HG03432 (cell line): ENCODE measurements around the gene API5.
A peak's percentile ranks its signal among the peaks of the same experiment; 100 is the strongest.

Experiments
- ATAC-seq: cut with Tn5 transposase; IDR thresholded peaks from one replicate; pipeline ENCODE4 v1.9.1; 2021; ENCODE audit warnings: mild to moderate bottlenecking, moderate library complexity; ENCODE audit not compliant: unreplicated experiment

Gene API5

GRCh38 chr11:43359422-43359818 lies 47.6 kb downstream of the API5 start:
- peak; percentile 42 for ATAC-seq

- ATAC-seq: no peak
These were observed 48.7 kb downstream of the API5 start for GRCh38 chr11:43360361-43361032.

DNA sequence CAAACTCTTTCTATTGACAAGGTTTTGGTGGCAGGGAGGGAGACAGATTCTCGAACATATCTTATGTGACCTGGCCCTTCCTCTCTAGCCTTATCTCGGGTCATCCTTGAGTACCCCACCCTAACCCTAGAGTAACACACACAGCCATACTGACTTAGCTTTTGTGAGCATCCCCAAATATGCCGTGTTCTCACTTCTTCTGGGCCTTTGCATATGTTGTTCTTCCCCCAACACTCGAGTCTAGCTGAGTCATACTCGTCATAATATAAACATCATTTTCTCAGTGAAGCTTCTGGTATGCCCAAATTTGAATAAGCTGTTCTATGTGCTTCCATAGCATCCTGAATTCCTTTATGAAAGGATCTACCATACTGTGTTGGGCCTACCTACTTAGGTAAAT lies 54.9 kb downstream of the API5 start:
- no peak for ATAC-seq

- ATAC-seq: peak; percentile 55
These were observed 55.8 kb downstream of the API5 start for GRCh38 chr11:43367382-43368178.

DNA sequence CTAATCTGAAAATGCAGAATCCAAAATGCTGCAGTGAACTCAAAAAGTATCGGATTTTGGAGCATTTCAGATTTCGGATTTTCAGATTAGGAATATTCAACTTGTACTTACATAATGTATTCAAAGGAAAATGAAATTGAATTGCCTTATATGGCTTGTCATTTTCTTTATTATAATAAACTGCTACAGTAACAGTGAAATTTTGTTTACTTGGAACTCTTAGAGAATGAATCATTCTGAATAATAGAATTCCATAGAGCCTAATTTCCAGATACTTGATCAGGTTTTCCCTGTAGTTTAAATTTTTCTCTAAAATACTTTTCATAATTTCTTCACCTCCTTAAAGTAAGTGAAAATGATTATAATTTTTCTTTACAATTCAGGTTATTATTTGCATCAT lies 64.3 kb downstream of the API5 start:
- no peak for ATAC-seq

DNA sequence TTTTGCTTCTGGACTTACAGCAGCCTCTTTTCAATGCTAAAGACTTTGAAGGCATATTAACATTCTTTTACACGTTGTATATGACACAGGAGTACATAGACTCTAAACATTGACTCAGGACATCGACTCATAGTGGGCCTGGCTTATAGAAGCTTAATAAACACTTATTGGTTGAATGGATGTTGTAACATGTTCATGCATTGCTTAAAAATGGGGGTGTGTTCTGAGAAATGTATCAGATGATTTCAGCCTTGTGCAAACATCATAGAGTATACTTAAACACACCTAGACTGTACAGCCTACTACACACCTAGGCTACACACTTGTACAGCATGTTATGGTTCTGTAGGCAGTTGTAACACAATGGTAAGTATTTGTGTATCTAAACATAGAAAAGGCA lies 64.8 kb downstream of the API5 start:
- no peak for ATAC-seq

- ATAC-seq: no peak
These were observed 65.6 kb downstream of the API5 start for GRCh38 chr11:43377389-43377788.

GRCh38 chr11:43378897-43379296 lies 67.1 kb downstream of the API5 start:
- ATAC-seq: no peak

GRCh38 chr11:43381802-43382201 lies 70.0 kb downstream of the API5 start:
- ATAC-seq: no peak

DNA sequence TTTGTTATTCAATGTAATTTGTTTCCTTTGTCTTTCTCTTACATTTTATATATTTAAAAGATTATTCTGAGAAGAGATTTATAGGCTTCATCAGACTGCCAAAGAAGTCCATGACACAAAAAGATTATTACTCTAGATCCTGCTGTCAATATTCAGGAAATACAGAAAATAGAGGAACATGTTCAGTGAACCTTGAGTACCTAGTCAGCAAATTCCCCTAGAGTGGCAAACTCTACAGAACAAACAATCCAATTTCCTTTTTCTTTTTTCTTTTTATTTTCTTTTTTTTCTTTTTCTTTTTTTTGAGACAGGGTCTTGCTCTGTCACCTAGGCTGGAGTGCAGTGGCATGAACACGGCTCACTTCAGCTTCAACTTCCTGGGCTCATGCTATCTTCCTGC lies 70.8 kb downstream of the API5 start:
- ATAC-seq: no peak

- no peak for ATAC-seq
These were observed 72.6 kb downstream of the API5 start for GRCh38 chr11:43384393-43384792.

DNA sequence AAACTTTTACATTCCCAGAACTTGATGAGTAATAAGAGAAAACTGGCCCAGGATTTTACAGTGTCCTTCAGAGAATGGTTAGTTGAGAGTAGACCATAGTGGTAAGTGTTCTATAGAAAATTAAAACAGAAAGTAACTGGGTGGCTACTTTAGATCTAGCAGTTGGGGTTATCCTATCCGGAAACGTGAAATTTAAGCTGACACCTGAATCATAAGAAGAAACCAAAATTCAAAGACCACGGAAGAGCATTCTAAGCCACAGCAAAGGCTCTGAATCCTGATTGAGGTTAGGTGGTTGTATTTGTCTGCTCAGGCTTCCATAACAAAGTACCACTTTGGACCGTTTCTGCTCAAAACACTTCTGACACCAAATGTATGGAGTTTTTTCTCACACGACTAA lies 80.9 kb downstream of the API5 start:
- no peak for ATAC-seq

GRCh38 chr11:43393765-43394355 lies 82.1 kb downstream of the API5 start:
- ATAC-seq: no peak
